HG03520 (cell line): Measurements from ENCODE around the gene PRKAB1.
"Not testable (repeated sequence)": the region's sequence is repeated elsewhere in the genome, so short reads cannot be mapped to it uniquely, and the experiment has no call there.

Experiments
- ATAC-seq: cut with Tn5 transposase; IDR thresholded peaks from one replicate; pipeline ENCODE4 v1.9.1; 2021; ENCODE audit warnings: mild to moderate bottlenecking, moderate library complexity; ENCODE audit not compliant: unreplicated experiment

PRKAB1 gene

DNA sequence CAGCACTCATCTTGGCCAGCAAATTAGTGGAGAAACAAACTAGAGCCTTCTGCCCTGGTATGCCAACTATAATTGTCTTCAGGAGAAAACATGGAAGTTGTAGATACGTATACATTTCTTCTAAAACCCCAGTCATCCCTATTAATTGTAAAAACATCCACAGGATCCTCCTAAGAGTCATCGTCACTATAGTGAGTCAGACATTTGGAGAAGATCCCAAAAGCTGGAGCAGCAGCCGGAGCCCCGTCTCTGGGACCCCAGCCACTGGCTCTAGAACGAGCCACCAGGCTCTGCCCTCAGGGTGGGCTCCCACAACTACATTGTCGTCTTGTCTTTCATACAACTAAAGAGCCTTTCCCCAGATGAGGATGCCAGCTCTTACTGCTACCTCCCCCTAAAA, 15.5 kb downstream of the PRKAB1 start:
- no peak for ATAC-seq

DNA sequence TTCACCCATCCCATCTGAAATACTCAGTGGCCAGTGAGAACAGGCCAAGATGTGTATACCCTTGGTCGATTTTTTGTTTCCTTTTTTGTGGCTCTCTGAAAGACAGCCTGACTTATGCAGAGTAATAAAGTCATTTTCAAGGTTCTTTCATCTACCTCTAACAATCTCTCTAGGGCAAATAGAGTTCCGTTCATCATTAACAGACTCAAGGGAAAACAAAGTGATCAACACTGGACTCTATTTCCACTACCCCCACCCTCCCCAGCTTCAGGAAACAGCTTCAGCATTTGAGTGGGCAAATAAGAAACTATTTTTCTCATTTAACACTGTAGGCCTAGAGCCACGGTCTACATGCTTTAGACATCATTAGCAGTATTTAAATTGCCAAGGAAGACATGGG, 15.9 kb downstream of the PRKAB1 start:
- ATAC-seq = no peak

DNA sequence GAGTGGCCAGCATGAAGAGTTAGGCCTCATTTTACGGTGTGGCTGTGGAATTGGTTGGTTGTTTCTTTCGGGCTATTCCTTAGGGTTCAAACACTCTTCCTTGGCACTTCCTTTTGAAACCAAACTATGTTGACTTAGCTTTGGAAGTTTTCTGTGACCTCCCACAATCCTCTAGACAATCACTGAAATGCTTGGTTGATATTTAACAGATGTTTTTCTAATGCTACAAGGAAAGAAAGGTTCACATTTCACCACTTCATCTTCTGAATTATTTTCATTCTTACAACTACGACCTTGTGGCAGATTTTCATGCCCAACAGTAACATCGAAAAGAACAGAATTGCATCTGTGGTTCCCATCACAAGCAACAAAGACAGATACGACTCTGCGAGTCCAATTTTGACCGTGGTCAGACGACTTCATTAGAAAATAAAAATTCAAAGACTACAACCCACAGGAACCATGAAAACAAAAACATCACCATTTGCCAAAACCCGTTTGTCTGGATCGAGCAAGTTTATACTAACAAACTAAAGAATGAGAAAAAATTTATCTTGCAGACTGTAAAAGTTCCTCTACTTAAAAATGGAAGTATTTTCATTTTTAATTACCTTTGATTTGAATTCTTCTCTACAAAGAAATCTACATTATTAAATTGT, 16.9 kb downstream of the PRKAB1 start:
- ATAC-seq = no peak

DNA sequence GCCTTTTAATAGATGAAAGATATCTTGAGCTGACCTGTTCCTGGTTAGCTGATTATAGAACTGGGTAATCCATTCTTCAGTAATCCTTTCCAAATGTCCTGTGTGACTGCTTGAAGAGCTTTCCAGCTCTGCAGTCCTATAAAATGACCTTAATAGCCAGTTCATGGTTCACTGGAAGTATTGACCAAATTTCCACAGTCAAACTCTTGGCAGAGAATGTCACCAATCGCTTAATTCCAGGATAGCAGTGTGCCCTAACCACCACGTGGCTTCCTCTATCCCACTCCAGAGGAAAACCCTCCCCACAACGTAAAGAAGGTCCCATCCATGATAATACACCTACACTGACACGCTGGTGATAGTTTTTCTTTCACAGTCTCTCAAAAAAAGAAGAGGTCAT, 17.4 kb downstream of the PRKAB1 start:
- no peak for ATAC-seq

DNA sequence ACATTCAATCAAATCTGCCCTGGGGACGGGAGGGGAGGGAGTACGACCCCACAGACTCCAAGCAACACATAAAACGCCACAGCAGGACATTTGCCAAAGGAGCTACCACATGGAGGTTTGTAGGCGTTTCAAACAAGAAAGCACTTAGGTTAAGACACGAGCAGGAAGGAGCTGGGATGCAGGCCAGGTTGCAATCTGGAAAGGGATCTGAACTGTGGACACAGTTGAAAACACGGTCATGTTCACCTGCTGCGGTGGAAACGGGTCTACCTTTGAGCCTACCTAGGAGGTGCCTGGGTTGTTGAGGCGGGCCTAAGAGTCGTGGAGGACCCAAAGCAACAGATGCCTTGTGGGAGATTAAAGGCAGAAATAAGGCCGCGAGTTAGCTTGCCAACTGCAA, 18.4 kb downstream of the PRKAB1 start:
- no peak for ATAC-seq

DNA sequence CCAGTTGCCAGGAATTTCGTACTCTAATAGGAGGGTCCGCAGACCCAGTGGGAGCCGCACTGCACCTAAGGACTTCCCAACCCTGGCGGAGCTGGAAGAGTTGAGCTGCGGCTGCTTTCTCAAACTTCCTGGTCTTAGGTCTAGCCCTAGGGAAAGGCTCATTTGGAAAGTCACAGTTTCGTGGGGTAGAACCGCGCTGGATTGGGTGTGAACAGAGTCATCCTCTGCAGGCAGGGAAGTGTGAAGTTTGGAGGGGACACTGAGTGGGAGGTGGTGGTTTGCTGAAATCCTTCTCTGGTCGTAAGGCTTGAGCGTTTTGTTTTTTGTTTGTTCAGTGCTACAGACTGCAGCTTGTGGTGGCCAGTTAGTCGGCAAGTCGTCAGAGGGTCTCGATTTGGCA, 18.8 kb downstream of the PRKAB1 start:
- no peak for ATAC-seq

DNA sequence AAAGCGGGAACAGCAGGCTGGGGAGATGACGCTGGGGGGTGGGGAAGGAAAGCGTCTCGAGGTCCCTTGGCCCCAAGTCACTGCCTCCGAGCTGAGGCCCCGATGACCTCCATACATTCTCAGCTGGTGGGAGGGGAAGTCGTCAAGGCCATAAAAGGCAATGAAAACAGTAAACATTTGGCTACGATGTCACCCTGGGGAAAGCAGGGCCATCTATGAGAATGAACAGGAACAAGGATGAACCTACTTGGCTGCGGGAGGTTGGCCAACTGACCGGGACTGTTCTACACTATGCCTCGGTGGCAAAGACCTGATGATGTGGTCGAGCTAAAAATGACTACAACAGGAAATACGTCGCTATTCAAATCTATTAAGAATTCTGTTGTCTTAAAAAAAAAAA, 19.5 kb downstream of the PRKAB1 start:
- ATAC-seq = no peak

DNA sequence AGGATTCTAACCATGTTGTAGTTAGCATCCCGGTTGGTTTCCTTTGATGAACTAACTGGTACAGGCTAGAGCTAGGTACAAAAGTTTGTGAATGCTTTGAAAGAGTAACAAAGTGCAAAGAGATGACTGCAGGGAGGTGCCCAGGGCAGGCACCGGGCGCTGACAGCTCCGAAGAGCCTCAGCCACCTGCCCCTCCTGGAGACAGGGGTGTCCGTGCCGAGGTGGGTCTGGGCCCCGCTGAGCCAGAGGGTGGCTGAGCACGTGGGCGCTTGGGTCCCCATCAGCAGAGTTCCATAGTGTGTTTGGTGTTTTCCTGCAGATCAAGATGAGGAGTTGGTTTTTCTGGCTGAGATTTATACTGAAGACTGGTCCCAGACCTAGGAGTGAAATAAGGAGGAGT, 19.9 kb downstream of the PRKAB1 start:
- ATAC-seq = no peak

DNA sequence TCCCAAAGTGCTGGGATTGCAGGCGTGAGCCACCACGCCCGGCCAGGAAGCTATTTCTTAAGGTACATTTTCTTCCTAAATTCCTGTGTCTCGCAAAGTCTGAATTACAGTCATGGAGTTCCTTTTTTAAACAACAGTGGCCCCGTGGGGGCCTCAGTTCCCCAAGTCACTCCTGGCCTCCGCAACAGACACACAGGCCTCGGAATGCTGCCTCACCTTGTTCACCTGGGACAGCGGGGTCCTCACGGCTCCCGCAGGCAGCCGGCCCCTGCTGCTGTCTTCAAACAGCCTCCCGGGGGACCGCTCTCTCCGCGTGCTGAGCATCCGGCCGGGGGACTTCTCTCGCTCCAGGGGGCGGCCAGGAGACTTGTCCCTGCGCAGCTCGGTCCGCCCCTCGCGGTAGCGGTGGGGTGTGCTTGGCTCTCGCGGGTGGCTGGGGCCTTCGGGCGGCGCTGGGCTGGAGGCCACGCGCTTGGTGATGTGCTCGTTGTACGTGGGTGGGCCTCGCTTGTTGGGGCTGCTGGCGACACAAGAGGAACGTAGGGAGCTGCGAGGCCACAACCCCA, 22.1 kb downstream of the PRKAB1 start:
- ATAC-seq = no peak

DNA sequence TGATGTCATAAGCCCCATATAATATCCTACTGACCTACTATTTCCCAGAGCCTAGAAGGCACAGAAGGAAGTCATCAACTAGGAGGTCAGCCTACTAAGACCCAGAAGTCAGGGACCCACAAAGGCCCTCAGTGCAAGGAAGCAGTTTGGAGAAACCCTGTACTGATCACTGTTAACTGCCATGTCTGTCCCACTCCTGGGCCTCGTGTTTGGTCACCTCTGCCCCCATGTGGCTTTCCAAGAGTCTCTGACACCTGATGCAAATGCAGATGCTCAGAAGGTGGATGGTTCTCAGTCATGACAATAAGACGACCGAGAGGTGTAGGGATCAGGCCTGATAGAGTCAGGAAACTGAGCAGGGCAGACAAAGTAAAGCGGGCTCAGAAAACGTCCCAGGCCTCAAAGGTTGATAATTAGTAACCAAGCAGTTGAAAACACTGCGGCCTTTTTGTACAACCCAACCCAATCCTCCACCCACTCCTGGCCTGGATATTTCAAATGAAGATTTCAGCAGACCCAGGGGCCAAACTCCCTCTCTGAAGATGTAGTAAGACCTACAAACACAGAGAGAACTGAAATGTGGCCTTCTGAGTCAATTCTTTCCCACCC, 23.4 kb downstream of the PRKAB1 start:
- ATAC-seq = no peak

DNA sequence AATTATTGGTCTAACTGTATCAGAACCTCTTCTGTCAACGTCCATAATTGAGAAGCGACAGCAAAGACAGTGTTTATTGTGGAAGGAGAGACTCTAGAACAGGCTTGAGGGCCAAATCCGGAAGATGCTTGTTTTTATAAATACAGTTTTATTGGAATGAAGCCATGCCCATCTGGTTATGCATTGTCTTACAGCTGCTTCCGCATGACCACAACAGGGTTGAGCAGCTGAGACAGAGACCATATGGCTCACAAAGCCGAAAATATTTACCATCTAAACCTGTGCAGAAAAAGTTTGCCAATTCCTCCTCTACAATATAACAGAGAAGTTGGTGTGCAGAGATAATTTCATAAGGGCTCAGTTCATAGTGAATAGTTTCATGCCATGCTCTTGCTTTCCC, 24.5 kb downstream of the PRKAB1 start:
- ATAC-seq = no peak

DNA sequence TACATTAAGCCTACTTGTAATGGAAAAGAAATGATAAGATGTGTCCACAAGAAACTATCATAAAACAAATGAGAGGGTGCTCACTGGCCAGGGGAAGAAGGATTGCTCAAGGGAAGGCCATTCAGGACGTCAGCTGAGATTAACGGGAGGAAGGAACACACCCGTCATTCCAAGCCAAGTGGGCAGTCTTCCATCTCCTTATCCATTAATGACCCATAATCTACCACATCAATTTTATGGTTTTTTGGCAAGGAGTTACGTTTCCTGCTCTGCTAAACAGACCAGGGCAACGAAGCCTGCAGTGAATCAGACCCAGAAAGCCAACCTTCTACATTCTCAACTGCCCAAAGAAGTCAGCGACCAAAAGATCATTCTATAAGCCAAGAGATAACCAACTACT, 25.1 kb downstream of the PRKAB1 start:
- ATAC-seq = no peak

DNA sequence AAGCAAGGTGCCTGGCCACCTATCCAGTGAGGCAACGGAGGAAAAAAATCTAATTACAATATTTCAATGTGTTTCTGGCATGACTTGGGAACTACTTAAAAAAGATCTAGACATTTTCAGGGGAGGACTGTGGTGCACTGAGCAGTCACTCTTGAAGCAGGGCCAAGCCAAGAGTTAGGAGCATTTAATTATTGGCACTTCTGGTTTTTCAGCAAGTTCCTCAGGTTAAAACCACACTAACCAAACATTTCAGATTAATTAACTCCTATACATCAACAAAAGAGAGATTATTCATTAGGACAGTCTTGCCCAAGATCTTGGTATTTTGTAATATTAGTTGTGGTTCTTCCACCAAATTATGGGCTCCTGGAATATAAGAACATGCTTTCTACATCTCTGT, 25.6 kb downstream of the PRKAB1 start:
- ATAC-seq = no peak

DNA sequence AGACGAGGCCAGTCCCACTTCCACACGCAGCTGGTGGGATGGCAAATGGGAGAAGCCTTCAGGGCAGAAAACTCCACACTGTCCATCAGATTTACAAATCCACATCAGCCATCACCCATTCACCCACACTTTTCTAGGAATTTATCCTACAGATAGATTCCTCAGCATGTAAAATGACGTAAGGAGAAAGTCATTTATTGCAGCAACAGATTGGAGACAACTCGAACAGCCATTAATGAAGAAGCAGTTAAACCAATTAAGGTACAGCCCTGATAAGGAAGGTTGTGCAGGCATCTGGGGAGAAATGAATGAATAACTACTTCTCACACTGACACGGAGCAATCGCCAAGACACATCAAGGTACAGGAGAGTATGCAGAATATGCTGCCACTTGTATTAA, 26.2 kb downstream of the PRKAB1 start:
- ATAC-seq = no peak

DNA sequence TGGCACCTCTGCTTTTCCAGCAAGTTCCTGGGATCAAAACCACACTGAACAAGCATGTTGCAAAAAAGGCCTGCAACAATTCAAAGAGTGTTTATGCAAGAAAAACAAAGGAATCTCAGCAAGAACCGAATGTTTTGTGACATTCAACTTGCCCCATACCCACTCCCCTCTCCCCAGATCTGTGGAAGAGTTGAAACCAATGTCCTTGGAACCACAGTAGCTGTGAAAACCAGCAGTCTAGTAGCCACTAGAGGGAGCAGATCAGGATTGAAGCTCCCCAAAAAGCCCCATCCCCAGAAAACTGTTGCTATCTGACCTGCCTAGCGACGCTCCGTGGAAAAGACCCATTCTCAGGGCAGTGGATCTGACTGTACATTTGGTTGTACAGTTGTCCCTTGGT, 27.1 kb downstream of the PRKAB1 start:
- ATAC-seq = no peak

DNA sequence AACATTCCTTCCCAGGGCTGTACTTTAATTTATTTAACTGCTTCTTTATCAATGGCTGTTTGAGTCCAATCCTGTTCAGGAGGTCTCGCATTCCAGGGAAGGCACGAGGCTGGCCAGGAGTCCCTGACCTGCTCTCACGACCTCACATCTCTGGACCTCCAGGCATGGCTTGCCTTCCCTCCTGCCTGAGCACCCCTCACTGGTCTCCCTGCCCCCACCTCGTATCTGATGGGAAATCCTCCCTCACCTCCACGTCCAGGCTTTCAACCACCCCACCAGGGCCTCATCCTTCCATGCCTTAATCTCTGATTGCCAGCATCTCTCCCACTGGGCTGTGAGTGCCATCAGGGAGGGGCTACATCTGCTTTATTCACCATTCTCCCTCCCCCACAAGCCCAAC, 29.0 kb downstream of the PRKAB1 start:
- no peak for ATAC-seq

DNA sequence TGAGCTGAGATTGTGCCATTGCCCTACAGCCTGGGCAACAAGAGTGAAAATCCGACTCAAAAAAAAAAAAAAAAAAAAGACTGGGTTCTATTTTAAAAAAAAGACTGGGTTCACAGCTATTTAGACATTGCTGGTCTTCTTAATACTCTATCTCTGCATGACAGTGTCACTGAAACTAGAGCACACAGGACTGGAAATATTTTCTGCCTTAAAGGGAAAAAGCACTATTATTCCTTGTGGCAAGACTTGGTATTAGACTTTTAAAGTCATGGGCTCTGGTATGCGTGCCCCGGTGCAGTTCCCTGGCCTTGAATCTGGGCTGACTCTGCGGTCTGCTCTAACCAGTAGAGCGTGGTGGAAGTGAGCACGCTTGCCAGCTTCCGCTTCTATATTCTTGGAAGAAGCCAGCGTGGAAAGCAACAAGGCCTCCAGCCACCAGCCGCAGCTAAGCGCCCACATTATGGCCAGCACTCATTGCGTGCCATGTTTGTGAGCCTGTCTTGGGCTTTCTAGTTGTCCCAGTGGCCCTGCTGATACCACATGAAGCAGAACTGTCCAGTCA, 31.3 kb downstream of the PRKAB1 start:
- ATAC-seq = no peak

DNA sequence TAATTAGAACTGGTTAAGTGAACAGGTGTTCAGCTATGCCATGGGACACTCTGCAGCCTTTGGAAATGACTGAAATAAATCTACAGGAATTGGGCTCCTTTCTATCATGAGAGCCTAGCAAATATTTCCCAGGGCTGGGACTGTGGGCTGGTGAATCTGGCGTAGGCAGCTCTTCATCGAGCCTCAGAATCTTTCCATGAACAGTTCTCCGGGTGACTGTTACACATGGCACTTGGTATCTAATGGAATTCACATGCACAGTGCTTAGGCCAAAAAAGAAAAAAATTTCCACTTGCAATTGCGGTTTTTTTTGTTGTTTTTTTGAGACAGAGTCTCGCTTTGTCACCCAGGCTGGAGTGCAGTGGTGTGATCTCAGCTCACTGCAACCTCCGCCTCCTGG, 32.1 kb downstream of the PRKAB1 start:
- no peak for ATAC-seq

DNA sequence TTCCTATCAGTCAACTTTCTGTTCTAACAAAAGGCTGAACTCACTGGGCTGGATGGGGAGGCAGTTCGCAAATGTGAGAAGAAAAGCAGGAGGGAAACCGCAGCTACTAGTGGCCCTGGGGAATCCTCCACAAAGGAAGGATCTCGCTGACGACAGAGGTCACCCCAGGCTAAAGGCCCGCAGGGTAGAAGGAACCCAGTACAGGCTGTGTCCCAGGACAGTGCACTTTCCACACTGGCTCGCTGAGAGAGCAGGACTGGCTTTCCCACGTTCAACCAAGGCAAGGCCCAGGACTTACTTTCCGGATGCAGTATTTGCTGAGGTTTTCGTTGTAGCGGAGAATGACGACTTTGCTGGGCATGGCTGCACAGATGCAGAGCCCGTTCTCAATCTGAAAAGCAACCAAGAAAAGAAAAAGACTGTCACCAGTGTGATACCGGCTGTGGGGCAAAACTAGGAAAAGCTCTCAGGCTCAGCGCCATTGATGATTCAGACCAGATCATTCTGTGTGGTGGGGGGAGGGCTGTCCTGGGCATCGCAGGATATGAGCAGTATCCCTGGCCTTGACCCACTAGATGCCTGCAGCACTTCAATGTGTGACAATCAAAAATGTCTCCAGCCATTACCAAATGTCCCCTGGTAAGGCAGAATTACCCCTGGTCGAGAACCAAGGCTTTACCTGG, 36.3 kb downstream of the PRKAB1 start:
- no peak for ATAC-seq

DNA sequence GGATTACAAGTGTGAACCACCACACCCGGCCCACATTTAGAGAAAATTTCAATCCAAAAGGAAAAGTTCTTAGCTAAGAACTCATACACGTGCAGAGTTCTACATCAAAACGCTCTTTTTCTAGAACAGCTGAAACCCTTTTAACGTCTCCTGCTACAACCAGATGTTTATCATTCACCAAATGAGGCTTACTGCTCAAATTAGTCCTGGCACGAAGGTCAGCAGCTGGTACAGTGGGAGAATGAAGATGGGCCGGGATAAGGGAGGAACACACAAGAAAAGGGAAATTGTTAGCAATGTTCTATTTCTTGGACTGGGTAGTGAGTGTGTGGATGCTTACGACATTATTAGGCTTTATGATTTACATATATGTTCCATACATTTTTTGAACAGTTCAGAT, 37.2 kb downstream of the PRKAB1 start:
- ATAC-seq = no peak

DNA sequence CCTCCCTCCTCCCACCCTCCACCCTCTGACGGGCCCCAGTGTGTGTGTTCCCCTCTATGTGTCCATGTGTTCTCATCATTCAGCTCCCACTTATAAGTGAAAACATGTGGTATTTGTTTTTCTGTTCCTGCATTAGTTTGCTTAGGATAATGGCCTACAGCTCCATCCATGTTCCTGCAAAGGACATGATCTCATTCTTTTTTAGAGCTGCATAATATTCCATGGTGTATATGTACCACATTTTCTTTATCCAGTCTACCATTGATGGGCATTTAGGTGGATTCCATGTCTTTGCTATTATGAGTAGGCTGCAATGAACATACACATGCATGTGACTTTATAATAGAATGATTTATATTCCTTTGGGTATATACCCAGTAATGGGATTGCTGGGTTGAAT, 38.5 kb downstream of the PRKAB1 start:
- ATAC-seq = not testable (repeated sequence)

DNA sequence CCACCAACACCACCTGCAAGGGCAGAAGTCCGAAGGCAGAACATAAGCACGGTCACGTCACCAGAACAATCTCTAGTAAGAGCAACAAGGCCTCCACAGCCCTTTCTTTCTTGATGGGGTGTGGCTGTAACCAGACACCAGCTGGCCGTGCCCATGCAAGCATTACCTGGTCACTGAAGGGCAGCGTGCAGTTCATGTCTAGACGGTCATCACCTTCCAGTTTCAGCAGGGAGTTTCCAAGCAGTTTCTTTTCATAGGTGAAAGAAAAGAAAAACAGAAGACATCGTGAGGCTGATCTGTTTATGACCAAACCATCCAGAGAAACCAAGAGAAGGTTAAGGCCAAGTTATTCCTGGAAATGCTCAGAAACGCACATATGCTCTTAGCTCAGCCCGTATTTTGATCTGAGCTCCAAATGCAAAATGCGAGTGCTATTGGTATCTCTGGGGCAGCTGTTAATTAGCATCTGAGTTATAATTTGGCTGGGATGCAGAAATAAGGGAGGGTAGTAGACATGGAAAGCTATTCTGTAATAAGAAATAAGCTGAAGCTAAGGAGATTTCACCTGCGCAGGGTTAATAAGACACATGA, 42.5 kb downstream of the PRKAB1 start:
- no peak for ATAC-seq
